SH-SY5Y (cell line): ENCODE measurements around the gene PCDHA12.

Experiments
- GATA2 ChIP-seq: IDR thresholded peaks from 2 replicates; pipeline ENCODE4 v1.6.1; 2011; ENCODE audit warnings: mild to moderate bottlenecking, low read depth, low read length
- GATA3 ChIP-seq: IDR thresholded peaks from 2 replicates; pipeline ENCODE4 v1.6.1; 2011; ENCODE audit warnings: low read depth, mild to moderate bottlenecking, low read length, moderate library complexity

PCDHA12 gene

DNA sequence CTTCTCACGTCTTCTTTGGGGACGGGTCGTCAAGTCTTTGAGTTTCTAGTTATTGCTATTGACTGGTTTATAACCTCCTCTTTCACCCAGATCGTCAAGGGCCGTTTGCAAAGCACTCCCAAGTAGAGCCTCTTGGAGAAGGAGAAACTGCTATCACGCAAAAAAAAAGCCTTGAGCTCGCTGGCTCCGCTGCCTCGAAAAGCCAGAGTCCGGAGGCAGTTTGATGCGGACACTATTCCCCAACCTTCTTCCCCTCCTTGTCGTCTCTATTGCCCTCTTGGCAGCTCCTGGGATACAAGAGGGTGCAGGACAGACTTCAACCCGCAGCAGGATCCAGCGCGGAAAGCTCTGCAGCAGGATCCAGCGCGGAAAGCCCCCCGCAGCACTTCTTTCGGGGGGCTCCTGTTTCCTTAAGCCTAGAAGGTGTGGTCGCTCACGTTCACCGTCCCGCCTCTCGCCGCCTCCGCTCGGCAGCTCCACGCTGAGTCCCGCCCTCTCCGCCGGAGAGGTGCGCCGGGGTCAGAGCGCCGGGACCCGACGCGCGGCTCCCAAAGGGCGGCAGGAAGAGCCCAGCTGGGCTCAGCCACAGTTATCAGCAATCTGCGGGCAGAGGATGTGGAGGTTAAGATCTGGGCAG is 50.8 kb downstream of the PCDHA12 start, which contains the start of gene PCDHAC1:
TSS of gene PCDHAC1 (plus strand) at position 494 of the 637 bp plus-strand sequence. CDS start 594 bp downstream, outside the sequence.
- no peak for TF ChIP-seq GATA3
- no peak for TF ChIP-seq GATA2

GRCh38 chr5:140926443-140927227 is 51.5 kb downstream of the PCDHA12 start:
- TF ChIP-seq GATA3 (no peak), GATA2 (peak; percentile 59)

DNA sequence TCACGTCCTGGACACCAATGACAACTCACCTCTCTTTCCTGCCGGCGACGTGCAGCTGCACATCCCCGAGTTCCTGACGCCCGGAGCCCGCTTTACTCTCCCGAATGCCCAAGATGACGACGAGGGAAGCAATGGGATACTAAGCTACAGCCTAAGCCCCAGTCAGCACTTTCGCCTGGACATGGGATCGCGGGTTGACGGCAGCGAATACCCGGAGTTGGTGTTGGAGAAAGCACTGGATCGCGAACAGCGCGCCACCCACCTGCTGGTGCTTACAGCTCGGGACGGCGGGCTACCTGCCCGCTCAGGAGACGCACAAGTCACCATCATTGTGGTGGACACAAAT is 52.1 kb downstream of the PCDHA12 start:
- TF ChIP-seq GATA2 (no peak), GATA3 (no peak)
